Purkinje cell (primary cell): Measurements from ENCODE around the gene SZT2. TPM values are rescaled to one million over a fixed set of nuclear protein-coding genes. Genes with fewer than 3 reads are reported as not detected.

Experiments used
- polyA plus RNA-seq: library from polyadenylated mRNA; unstranded; fragments of >200 nt; fragmentation: Nextera tagmentation; gene quantifications from 2 replicates; pipeline ENCODE4 v1.2.1, GENCODE V29; 2014

Gene SZT2
- polyA plus RNA-seq, result 2.3 and 4.5 TPM in 2 replicates

DNA sequence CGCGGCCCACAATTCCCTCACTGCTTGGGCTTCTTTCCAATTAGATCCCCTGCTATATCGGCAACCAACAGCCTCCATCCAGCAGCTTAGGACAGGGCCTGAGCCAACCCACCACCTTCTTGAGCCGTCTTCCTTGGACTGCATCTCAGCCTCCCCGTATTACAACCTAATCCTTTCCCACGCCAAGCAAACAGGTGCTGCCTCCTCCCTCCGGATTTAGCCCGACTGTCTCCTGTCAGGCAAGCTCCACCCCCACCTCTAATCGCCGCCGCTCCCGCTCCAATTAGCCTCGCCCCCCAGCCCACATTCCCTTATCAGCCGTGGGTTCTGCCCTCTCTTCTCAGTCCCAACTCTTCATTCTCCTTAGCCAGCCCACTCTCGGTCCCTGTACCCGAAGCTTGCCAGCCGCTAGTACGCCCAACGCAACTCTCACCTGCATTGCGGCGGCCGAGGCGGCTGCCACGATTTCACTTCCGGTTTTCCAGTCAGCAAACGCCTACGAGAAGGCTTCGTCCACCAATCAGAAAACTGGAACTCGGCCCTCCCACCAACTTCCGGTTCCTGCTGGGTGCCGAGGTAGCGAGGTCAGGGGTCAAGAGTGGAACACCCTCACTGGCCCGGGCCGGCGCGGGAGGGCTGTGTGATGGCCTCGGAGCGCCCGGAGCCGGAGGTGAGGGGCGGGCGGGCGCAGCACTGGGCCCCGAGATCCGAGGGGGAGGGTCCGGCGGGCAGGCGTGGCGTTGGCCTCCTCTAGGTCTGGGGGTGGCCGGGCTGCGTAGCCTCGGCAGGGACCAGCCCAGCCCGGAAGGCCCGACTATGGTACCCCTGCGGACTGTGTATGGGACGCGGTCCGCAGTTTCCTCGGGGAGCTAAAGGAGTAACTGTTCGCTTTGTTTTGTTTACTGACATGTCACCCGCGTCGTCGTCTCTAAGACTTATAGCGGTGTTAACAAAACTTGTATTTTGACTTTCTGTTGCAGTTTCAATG, at the start of gene SZT2, which contains the start of gene MED8:
SZT2 (plus strand) TSS at position 574 of the 988 bp plus-strand sequence; CDS start at position 644, 70 bp downstream.
MED8 (minus strand) TSS at position 475 of the 988 bp plus-strand sequence; CDS start at position 439, 36 bp downstream.

GRCh38 chr1:43358746-43359693, 30.7 kb upstream of the SZT2 start, which contains the start of gene CDC20:
Gene CDC20 (plus strand): TSS chr1:43358981. CDS start chr1:43359216, 235 bp downstream.

GRCh38 chr1:43367904-43368645, 21.6 kb upstream of the SZT2 start, which contains the start of gene ELOVL1:
Gene ELOVL1 (minus strand): TSS chr1:43368011. CDS start chr1:43365609, 2,402 bp downstream.

GRCh38 chr1:43453442-43454269, 64.0 kb downstream of the SZT2 start, which contains the start of gene HYI:
Gene HYI (minus strand): TSS chr1:43453931. CDS start chr1:43453793, 138 bp downstream.

Other genes starting within 250 kb of the SZT2 start
- gene EBNA1BP2, start 217.6 kb upstream of the SZT2 start, polyA plus RNA-seq, result 51.8 and 62.9 TPM in 2 replicates
- 0.70 and 1.0 TPM in 2 replicates for gene CFAP57, start 217.6 kb upstream of the SZT2 start, polyA plus RNA-seq
- 0.27 TPM in 2 replicates for gene TMEM125, start 119.9 kb upstream of the SZT2 start, polyA plus RNA-seq
- gene C1orf210, start 104.3 kb upstream of the SZT2 start, polyA plus RNA-seq, result not detected in 2 replicates
- not detected in 2 replicates for gene TIE1, start 88.9 kb upstream of the SZT2 start, polyA plus RNA-seq
- not detected in 2 replicates for gene MPL, start 52.1 kb upstream of the SZT2 start, polyA plus RNA-seq
- not detected in 2 replicates for gene CDC20, start 30.9 kb upstream of the SZT2 start, polyA plus RNA-seq
- gene ELOVL1, start 21.9 kb upstream of the SZT2 start, polyA plus RNA-seq, result 0.49 and 0.86 TPM in 2 replicates
- gene MED8, start 99 bp upstream of the SZT2 start, polyA plus RNA-seq, result 67.9 and 79.7 TPM in 2 replicates
- gene HYI, start 64.0 kb downstream of the SZT2 start, polyA plus RNA-seq, result 0.87 and 8.2 TPM in 2 replicates
- 2.9 and 6.2 TPM in 2 replicates for gene PTPRF, start 141.0 kb downstream of the SZT2 start, polyA plus RNA-seq